ENCODE data around the gene CRELD2.

Gene CRELD2

GRCh38 chr22:49967706-49968208 lies 49.3 kb downstream of the CRELD2 start:
- DNase-seq (ENCODE audit: low read depth, low spot score), result no peak

GRCh38 chr22:49968313-49968830 lies 49.9 kb downstream of the CRELD2 start:
- no peak for DNase-seq (ENCODE audit: low read depth, low spot score)

GRCh38 chr22:49968831-49969661 lies 50.6 kb downstream of the CRELD2 start:
- DNase-seq (ENCODE audit: low read depth, low spot score), result no peak

- no peak for DNase-seq (ENCODE audit: low read depth, low spot score)
Observed at GRCh38 chr22:49969751-49970527, 51.5 kb downstream of the CRELD2 start.

- peak; percentile 47 for DNase-seq (ENCODE audit: low read depth, low spot score)
Observed at GRCh38 chr22:49970528-49971231, 52.2 kb downstream of the CRELD2 start.

GRCh38 chr22:49971232-49972162 lies 53.1 kb downstream of the CRELD2 start:
- DNase-seq (ENCODE audit: low read depth, low spot score), result no peak

GRCh38 chr22:49972163-49973017 lies 54.0 kb downstream of the CRELD2 start:
- DNase-seq (ENCODE audit: low read depth, low spot score), result no peak

- no peak for DNase-seq (ENCODE audit: low read depth, low spot score)
Observed at GRCh38 chr22:49973018-49973961, 54.9 kb downstream of the CRELD2 start.

GRCh38 chr22:49975543-49976389 lies 57.3 kb downstream of the CRELD2 start:
- DNase-seq (ENCODE audit: low read depth, low spot score), result no peak

- no peak for DNase-seq (ENCODE audit: low read depth, low spot score)
Observed at GRCh38 chr22:49976439-49977175, 58.2 kb downstream of the CRELD2 start.
